ENCODE results near the gene ATP6V1G2.

DNA sequence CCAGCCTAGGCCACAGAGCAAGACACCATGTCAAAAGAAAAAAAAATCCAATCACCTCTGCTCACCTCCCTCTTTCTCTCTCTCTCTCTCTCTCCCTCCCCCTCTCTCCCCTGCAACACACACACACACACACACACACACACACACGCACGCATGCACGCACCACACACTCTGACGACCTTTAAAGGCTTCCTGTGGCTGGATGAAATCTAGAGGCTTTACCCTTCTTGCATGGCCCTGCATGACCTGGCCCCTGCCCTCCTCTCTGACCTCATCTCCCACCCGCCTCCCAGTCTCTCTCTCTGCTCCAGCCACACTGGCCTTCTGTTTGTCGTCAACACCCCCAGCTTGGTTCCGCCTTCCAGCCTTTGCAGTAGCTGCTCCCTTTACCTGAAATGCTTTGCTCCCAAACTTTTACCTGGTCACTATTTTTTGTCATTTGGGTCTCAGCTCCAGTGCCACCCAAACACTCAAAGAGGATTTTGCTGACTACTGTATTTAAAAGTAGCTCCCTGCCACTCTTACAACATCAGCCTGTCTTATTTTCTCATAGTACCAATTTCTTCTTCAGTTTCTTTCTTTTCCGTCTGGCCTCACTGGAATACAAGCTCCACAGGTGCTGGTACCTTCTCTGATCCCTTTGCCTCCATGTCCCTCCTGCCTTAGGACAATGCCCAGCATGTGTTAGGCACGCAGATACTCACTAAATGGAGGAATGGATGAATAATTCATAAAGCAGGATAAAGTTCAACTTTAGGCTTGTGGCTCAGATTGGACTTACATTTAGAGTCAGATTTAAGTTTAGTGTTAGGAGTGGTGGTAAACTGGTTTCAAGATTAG is 21.3 kb upstream of the ATP6V1G2 start:
- TF ChIP-seq, protein P1, sequence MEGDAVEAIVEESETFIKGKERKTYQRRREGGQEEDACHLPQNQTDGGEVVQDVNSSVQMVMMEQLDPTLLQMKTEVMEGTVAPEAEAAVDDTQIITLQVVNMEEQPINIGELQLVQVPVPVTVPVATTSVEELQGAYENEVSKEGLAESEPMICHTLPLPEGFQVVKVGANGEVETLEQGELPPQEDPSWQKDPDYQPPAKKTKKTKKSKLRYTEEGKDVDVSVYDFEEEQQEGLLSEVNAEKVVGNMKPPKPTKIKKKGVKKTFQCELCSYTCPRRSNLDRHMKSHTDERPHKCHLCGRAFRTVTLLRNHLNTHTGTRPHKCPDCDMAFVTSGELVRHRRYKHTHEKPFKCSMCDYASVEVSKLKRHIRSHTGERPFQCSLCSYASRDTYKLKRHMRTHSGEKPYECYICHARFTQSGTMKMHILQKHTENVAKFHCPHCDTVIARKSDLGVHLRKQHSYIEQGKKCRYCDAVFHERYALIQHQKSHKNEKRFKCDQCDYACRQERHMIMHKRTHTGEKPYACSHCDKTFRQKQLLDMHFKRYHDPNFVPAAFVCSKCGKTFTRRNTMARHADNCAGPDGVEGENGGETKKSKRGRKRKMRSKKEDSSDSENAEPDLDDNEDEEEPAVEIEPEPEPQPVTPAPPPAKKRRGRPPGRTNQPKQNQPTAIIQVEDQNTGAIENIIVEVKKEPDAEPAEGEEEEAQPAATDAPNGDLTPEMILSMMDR (IDR thresholded peaks at IDR 0.05; ENCODE audit: low read depth, low read length, poor library complexity, severe bottlenecking): no peak
- TF ChIP-seq EZH2phosphoT487 (IDR thresholded peaks at IDR 0.05; ENCODE audit: borderline replicate concordance, low read length): no peak
